OCI-LY7 (cell line): ENCODE results near the gene GOLGA7B. TPM values are rescaled to one million over a fixed set of nuclear protein-coding genes. Genes with fewer than 3 reads are reported as not detected.

Source experiments
- BruUV-seq: library from RNA; stranded (reverse); fragments of 400-500 nt; replicated peaks from 2 replicates; lab custom pipeline; 2021; lab: Mats Ljungman, UMichigan
- CTCF ChIA-PET: fragments of 300-600 bp; sonication (Branson Sonifier 250); formaldehyde crosslinking; loops from one replicate; lab custom pipeline; 2022; ENCODE audit warnings: antibody characterized with exemption; ENCODE audit not compliant: unreplicated experiment; lab: Charles Lee
- POLR2A ChIA-PET: fragments of 300-600 bp; sonication (Branson Sonifier 250); formaldehyde crosslinking; loops from one replicate; lab custom pipeline; 2022; ENCODE audit warnings: antibody characterized with exemption; lab: Charles Lee
- DNase-seq: peaks from one replicate; pipeline ENCODE4 v3.0.0-alpha.2; 2015; ENCODE audit warnings: low spot score
- H2AFZ ChIP-seq: fragments of 200-600 bp; sonication (generic), shearing (Covaris generic); 2 replicates; pipeline ENCODE4 v1.6.1; 2014; ENCODE audit warnings: mild to moderate bottlenecking, antibody characterized with exemption, low read length, moderate library complexity
- H3K27ac ChIP-seq: fragments of 200-600 bp; sonication (generic); 2 replicates; pipeline ENCODE4 v1.5.1; 2014; ENCODE audit warnings: mixed run types, low read depth, mild to moderate bottlenecking, moderate library complexity, low read length, inconsistent platforms; ENCODE audit not compliant: poor library complexity, severe bottlenecking
- H3K36me3 ChIP-seq: fragments of 200-600 bp; sonication (generic); 2 replicates; pipeline ENCODE4 v1.6.1; 2014; ENCODE audit warnings: mild to moderate bottlenecking, antibody characterized with exemption, low read length, moderate library complexity, mixed read lengths; ENCODE audit not compliant: insufficient read depth
- H3K4me1 ChIP-seq: fragments of 200-600 bp; sonication (generic); 2 replicates; pipeline ENCODE4 v1.5.1; 2014; ENCODE audit warnings: mild to moderate bottlenecking, low read length; ENCODE audit not compliant: insufficient read depth, poor library complexity, severe bottlenecking
- H3K4me2 ChIP-seq: fragments of 200-600 bp; sonication (generic); 2 replicates; pipeline ENCODE4 v1.6.1; 2014; ENCODE audit warnings: mild to moderate bottlenecking, low read length
- H3K4me3 ChIP-seq: fragments of 200-600 bp; sonication (generic); 2 replicates; pipeline ENCODE4 v1.5.1; 2014; ENCODE audit warnings: mild to moderate bottlenecking, low read depth, low read length; ENCODE audit not compliant: poor library complexity, severe bottlenecking
- H3K79me2 ChIP-seq: fragments of 200-600 bp; sonication (generic); 2 replicates; pipeline ENCODE4 v1.6.1; 2016; ENCODE audit warnings: low read depth, mild to moderate bottlenecking, low read length, moderate library complexity, mixed read lengths; ENCODE audit not compliant: insufficient read depth
- H3K9me2 ChIP-seq: fragments of 200-600 bp; sonication (generic); 2 replicates; pipeline ENCODE4 v1.6.1; 2016; ENCODE audit warnings: mild to moderate bottlenecking, low read length, mixed read lengths; ENCODE audit not compliant: insufficient read depth
- H3K9me3 ChIP-seq: fragments of 200-600 bp; sonication (generic); 2 replicates; pipeline ENCODE4 v1.6.1; 2014; ENCODE audit warnings: mild to moderate bottlenecking, mixed run types, low read length, mixed read lengths
- H4K20me1 ChIP-seq: fragments of 200-600 bp; sonication (generic); 2 replicates; pipeline ENCODE4 v1.6.1; 2014; ENCODE audit warnings: mild to moderate bottlenecking, antibody characterized with exemption, low read length, moderate library complexity, mixed read lengths; ENCODE audit not compliant: insufficient read depth
- CTCF ChIP-seq: fragments of 200-600 bp; sonication (generic); conservative IDR thresholded peaks from 2 replicates; pipeline ENCODE4 v1.5.1; 2014; ENCODE audit warnings: mild to moderate bottlenecking, antibody characterized with exemption, low read length, moderate library complexity, mixed read lengths
- EZH2phosphoT487 ChIP-seq: fragments of 200-600 bp; sonication (generic); IDR thresholded peaks from 2 replicates; pipeline ENCODE4 v1.6.1; 2018; ENCODE audit warnings: low read depth, borderline replicate concordance, mild to moderate bottlenecking, mixed run types, antibody characterized with exemption, low read length, moderate library complexity, mixed read lengths
- intact Hi-C: fragments of 100-400 bp; cut with micrococcal nuclease; formaldehyde crosslinking; loops from one replicate; pipeline ENCODE4 v1.10.0; 2022; ENCODE audit not compliant: unreplicated experiment
- total RNA-seq, 2 experiments: library from RNA; depleted of rRNA in 1 of 2; stranded (reverse); fragments of >200 nt in 1 of 2; shearing (Covaris generic) in 1 of 2; gene quantifications; 2 replicates each; pipeline ENCODE4 v1.2.3, GENCODE V29; 2014 to 2022

GOLGA7B gene
- total RNA-seq, 2 experiments from 2014 or later: 0.08 to 0.09 TPM

- no TSS peak for BruUV-seq
- CTCF ChIA-PET: no interaction called here
- POLR2A ChIA-PET: no interaction called here
Measured at GRCh38 chr10:97882142-97883091, 32.8 kb downstream of the GOLGA7B start.

DNA sequence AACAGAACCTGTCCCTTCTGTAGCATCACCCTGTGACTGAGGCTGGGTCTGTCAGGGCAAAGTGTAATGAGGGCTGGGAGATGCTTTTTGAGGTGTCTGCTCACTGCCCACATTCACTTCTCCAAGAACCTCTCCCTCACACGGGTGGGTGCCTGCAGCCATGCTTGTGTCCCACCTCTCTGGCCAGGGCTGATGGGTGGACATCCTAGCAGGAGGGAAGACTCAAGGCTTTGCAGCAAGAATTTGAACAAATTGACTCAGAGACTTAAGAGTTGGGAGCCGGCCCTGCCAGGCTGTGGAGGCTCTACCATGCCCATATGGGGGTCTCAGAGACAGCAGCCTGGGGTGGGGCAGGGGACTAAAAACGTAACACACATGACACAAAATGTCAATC is 33.4 kb downstream of the GOLGA7B start:
- Histone ChIP-seq H3K9me3 (no peaks in the 10 kb centered on the region), H3K4me1 (no peaks in the 10 kb centered on the region), H2AFZ (no peak overlapping the region), H3K9me2 (no peaks in the 10 kb centered on the region), H3K4me2 (no peak overlapping the region), H3K4me3 (no peak overlapping the region), H3K27ac (no peak overlapping the region), H3K36me3 (no peaks in the 10 kb centered on the region), H3K79me2 (no peaks in the 10 kb centered on the region), H4K20me1 (no peaks in the 10 kb centered on the region)
- CTCF ChIA-PET: no interaction called here
- intact Hi-C loops: no loop called here
- POLR2A ChIA-PET: no interaction called here
- BruUV-seq: no TSS peak
- TF ChIP-seq EZH2phosphoT487 (no peak), CTCF (no peak)
- DNase-seq: no peak

More at GRCh38 chr10:97882142-97883091, 32.8 kb downstream of the GOLGA7B start:
- Histone ChIP-seq H3K36me3 (no peaks in the 10 kb centered on the region), H3K4me1 (no peaks in the 10 kb centered on the region), H2AFZ (no peak overlapping the region), H3K4me2 (no peak overlapping the region), H3K79me2 (no peaks in the 10 kb centered on the region), H3K27ac (no peak overlapping the region), H3K9me3 (no peaks in the 10 kb centered on the region), H3K9me2 (no peaks in the 10 kb centered on the region), H4K20me1 (no peaks in the 10 kb centered on the region), H3K4me3 (no peak overlapping the region)
- intact Hi-C loops: no loop called here
- TF ChIP-seq EZH2phosphoT487: no peak
- no peak for TF ChIP-seq CTCF
- no peak for DNase-seq

GRCh38 chr10:97886286-97886685 is 36.6 kb downstream of the GOLGA7B start:
- no peak overlapping the region for H2AFZ ChIP-seq
- no peak for TF ChIP-seq EZH2phosphoT487
- no peak for TF ChIP-seq CTCF
- H4K20me1 ChIP-seq: no peaks in the 10 kb centered on the region
- intact Hi-C loops: no loop called here
- no peak overlapping the region for H3K4me2 ChIP-seq
- H3K27ac ChIP-seq: no peak overlapping the region
- ChIA-PET CTCF (no interaction called here), POLR2A (interaction anchor here (0.7 kb wide), 1 partner anchor 29 kb away, joined by 4 read pairs; no protein-coding TSS in a partner anchor)
- no peaks in the 10 kb centered on the region for H3K79me2 ChIP-seq
- H3K4me1 ChIP-seq: no peaks in the 10 kb centered on the region
- H3K4me3 ChIP-seq: no peak overlapping the region
- H3K9me2 ChIP-seq: no peaks in the 10 kb centered on the region
- DNase-seq: no peak
- no TSS peak for BruUV-seq
- H3K9me3 ChIP-seq: no peaks in the 10 kb centered on the region
- no peaks in the 10 kb centered on the region for H3K36me3 ChIP-seq
